GM15510 (cell line): ENCODE results near the gene SAMD11.

Source experiments
- POLR2A ChIP-seq: IDR thresholded peaks from 3 replicates; pipeline ENCODE4 v1.6.1; 2011; ENCODE audit warnings: borderline replicate concordance; ENCODE audit not compliant: insufficient read length; ENCODE audit errors: extremely low read depth

Gene SAMD11

GRCh38 chr1:956636-957035, 32.9 kb downstream of the SAMD11 start:
- TF ChIP-seq POLR2A: no peak

GRCh38 chr1:958823-959730, 35.4 kb downstream of the SAMD11 start, which contains the start of gene NOC2L:
NOC2L (minus strand) TSS chr1:959256; CDS start chr1:959240, 16 bp downstream.
- peak; percentile 78 for TF ChIP-seq POLR2A

GRCh38 chr1:959731-960362, 36.1 kb downstream of the SAMD11 start:
- TF ChIP-seq POLR2A: no peak

- TF ChIP-seq POLR2A: peak; percentile 57
Observed at GRCh38 chr1:960363-961131, 36.8 kb downstream of the SAMD11 start, which contains the start of gene KLHL17. KLHL17 (plus strand) TSS chr1:960584; CDS start chr1:960694, 110 bp downstream.

- TF ChIP-seq POLR2A: no peak
Observed at GRCh38 chr1:961132-961669, 37.5 kb downstream of the SAMD11 start.

- TF ChIP-seq POLR2A: no peak
Observed at GRCh38 chr1:962381-963300, 38.9 kb downstream of the SAMD11 start.

- no peak for TF ChIP-seq POLR2A
Observed at GRCh38 chr1:963301-963651, 39.6 kb downstream of the SAMD11 start.

GRCh38 chr1:963746-964525, 40.2 kb downstream of the SAMD11 start:
- TF ChIP-seq POLR2A: no peak

GRCh38 chr1:964691-965525, 41.2 kb downstream of the SAMD11 start:
- TF ChIP-seq POLR2A: no peak

- TF ChIP-seq POLR2A: no peak
Observed at GRCh38 chr1:965526-966134, 41.9 kb downstream of the SAMD11 start.

- no peak for TF ChIP-seq POLR2A
Observed at GRCh38 chr1:966135-966703, 42.5 kb downstream of the SAMD11 start, which contains the start of gene PLEKHN1. PLEKHN1 (plus strand) TSS chr1:966482; CDS start chr1:966532, 50 bp downstream.
